Measurements from ENCODE around the gene TMEM273.

The TMEM273 gene

GRCh38 chr10:49158404-49158803, 29.8 kb downstream of the TMEM273 start:
- Histone ChIP-seq H3K36me3 (ENCODE audit: control insufficient read depth in 1 of 2, insufficient read depth in 2 of 2, low read length in 2 of 2) (peaks cover 0 to 3% of the 10 kb centered on the region in 2 donors), H3K4me3 (ENCODE audit: low read depth in 1 of 2, low read length in 2 of 2) (no peak overlapping the region)

GRCh38 chr10:49157229-49157628, 31.0 kb downstream of the TMEM273 start:
- no peaks in the 10 kb centered on the region for H3K36me3 ChIP-seq (ENCODE audit: control insufficient read depth in 1 of 2, insufficient read depth in 2 of 2, low read length in 2 of 2)
- no peak overlapping the region for H3K27ac ChIP-seq (ENCODE audit: low read depth, low read length)
- no peaks in the 10 kb centered on the region for H3K9me3 ChIP-seq (ENCODE audit: control insufficient read depth in 1 of 2, low read length in 2 of 2)
- H3K4me3 ChIP-seq (ENCODE audit: low read depth in 1 of 2, low read length in 2 of 2): no peak overlapping the region
- no peak overlapping the region for H3K9ac ChIP-seq (ENCODE audit: low read depth in 1 of 2, low read length in 2 of 2)
- H3K4me1 ChIP-seq (ENCODE audit: control insufficient read depth in 1 of 2, insufficient read depth in 2 of 2, low read length in 2 of 2): no peaks in the 10 kb centered on the region
- no peaks in the 10 kb centered on the region for H3K27me3 ChIP-seq (ENCODE audit: control insufficient read depth in 1 of 2, insufficient read depth in 2 of 2, low read length in 2 of 2)

More at GRCh38 chr10:49158404-49158803, 29.8 kb downstream of the TMEM273 start:
- H3K9ac ChIP-seq (ENCODE audit: low read depth in 1 of 2, low read length in 2 of 2): no peak overlapping the region
- no peaks in the 10 kb centered on the region for H3K27me3 ChIP-seq (ENCODE audit: control insufficient read depth in 1 of 2, insufficient read depth in 2 of 2, low read length in 2 of 2)
- no peaks in the 10 kb centered on the region for H3K4me1 ChIP-seq (ENCODE audit: control insufficient read depth in 1 of 2, insufficient read depth in 2 of 2, low read length in 2 of 2)
- H3K27ac ChIP-seq (ENCODE audit: low read depth, low read length): no peak overlapping the region
- no peaks in the 10 kb centered on the region for H3K9me3 ChIP-seq (ENCODE audit: control insufficient read depth in 1 of 2, low read length in 2 of 2)

GRCh38 chr10:49154641-49155040, 33.5 kb downstream of the TMEM273 start:
- H3K27me3 ChIP-seq (ENCODE audit: control insufficient read depth in 1 of 2, insufficient read depth in 2 of 2, low read length in 2 of 2): no peaks in the 10 kb centered on the region
- no peaks in the 10 kb centered on the region for H3K4me1 ChIP-seq (ENCODE audit: control insufficient read depth in 1 of 2, insufficient read depth in 2 of 2, low read length in 2 of 2)
- H3K9me3 ChIP-seq (ENCODE audit: control insufficient read depth in 1 of 2, low read length in 2 of 2): no peaks in the 10 kb centered on the region
- H3K27ac ChIP-seq (ENCODE audit: low read depth, low read length): no peak overlapping the region
- H3K36me3 ChIP-seq (ENCODE audit: control insufficient read depth in 1 of 2, insufficient read depth in 2 of 2, low read length in 2 of 2): no peaks in the 10 kb centered on the region
- no peak overlapping the region for H3K4me3 ChIP-seq (ENCODE audit: low read depth in 1 of 2, low read length in 2 of 2)
- no peak overlapping the region for H3K9ac ChIP-seq (ENCODE audit: low read depth in 1 of 2, low read length in 2 of 2)

GRCh38 chr10:49153971-49154370, 34.2 kb downstream of the TMEM273 start:
- Histone ChIP-seq H3K27ac (ENCODE audit: low read depth, low read length) (no peak overlapping the region), H3K9me3 (ENCODE audit: control insufficient read depth in 1 of 2, low read length in 2 of 2) (no peaks in the 10 kb centered on the region), H3K4me3 (ENCODE audit: low read depth in 1 of 2, low read length in 2 of 2) (no peak overlapping the region), H3K4me1 (ENCODE audit: control insufficient read depth in 1 of 2, insufficient read depth in 2 of 2, low read length in 2 of 2) (no peaks in the 10 kb centered on the region), H3K9ac (ENCODE audit: low read depth in 1 of 2, low read length in 2 of 2) (no peak overlapping the region), H3K27me3 (ENCODE audit: control insufficient read depth in 1 of 2, insufficient read depth in 2 of 2, low read length in 2 of 2) (no peaks in the 10 kb centered on the region), H3K36me3 (ENCODE audit: control insufficient read depth in 1 of 2, insufficient read depth in 2 of 2, low read length in 2 of 2) (no peaks in the 10 kb centered on the region)

GRCh38 chr10:49153115-49153514, 35.1 kb downstream of the TMEM273 start:
- Histone ChIP-seq H3K27me3 (ENCODE audit: control insufficient read depth in 1 of 2, insufficient read depth in 2 of 2, low read length in 2 of 2) (no peaks in the 10 kb centered on the region), H3K36me3 (ENCODE audit: control insufficient read depth in 1 of 2, insufficient read depth in 2 of 2, low read length in 2 of 2) (no peaks in the 10 kb centered on the region), H3K4me1 (ENCODE audit: control insufficient read depth in 1 of 2, insufficient read depth in 2 of 2, low read length in 2 of 2) (no peaks in the 10 kb centered on the region), H3K27ac (ENCODE audit: low read depth, low read length) (no peak overlapping the region), H3K9ac (ENCODE audit: low read depth in 1 of 2, low read length in 2 of 2) (no peak overlapping the region), H3K4me3 (ENCODE audit: low read depth in 1 of 2, low read length in 2 of 2) (no peak overlapping the region), H3K9me3 (ENCODE audit: control insufficient read depth in 1 of 2, low read length in 2 of 2) (no peaks in the 10 kb centered on the region)

- no peak overlapping the region for H3K9ac ChIP-seq (ENCODE audit: low read depth in 1 of 2, low read length in 2 of 2)
Observed at GRCh38 chr10:49152663-49153062, 35.5 kb downstream of the TMEM273 start.

GRCh38 chr10:49152037-49152436, 36.2 kb downstream of the TMEM273 start:
- Histone ChIP-seq H3K4me1 (ENCODE audit: control insufficient read depth in 1 of 2, insufficient read depth in 2 of 2, low read length in 2 of 2) (no peaks in the 10 kb centered on the region), H3K9ac (ENCODE audit: low read depth in 1 of 2, low read length in 2 of 2) (no peak overlapping the region), H3K27ac (ENCODE audit: low read depth, low read length) (no peak overlapping the region), H3K27me3 (ENCODE audit: control insufficient read depth in 1 of 2, insufficient read depth in 2 of 2, low read length in 2 of 2) (no peaks in the 10 kb centered on the region), H3K36me3 (ENCODE audit: control insufficient read depth in 1 of 2, insufficient read depth in 2 of 2, low read length in 2 of 2) (no peaks in the 10 kb centered on the region), H3K4me3 (ENCODE audit: low read depth in 1 of 2, low read length in 2 of 2) (no peak overlapping the region), H3K9me3 (ENCODE audit: control insufficient read depth in 1 of 2, low read length in 2 of 2) (no peaks in the 10 kb centered on the region)

More at GRCh38 chr10:49152663-49153062, 35.5 kb downstream of the TMEM273 start:
- no peak overlapping the region for H3K4me3 ChIP-seq (ENCODE audit: low read depth in 1 of 2, low read length in 2 of 2)
- no peaks in the 10 kb centered on the region for H3K27me3 ChIP-seq (ENCODE audit: control insufficient read depth in 1 of 2, insufficient read depth in 2 of 2, low read length in 2 of 2)
- no peaks in the 10 kb centered on the region for H3K9me3 ChIP-seq (ENCODE audit: control insufficient read depth in 1 of 2, low read length in 2 of 2)
- H3K27ac ChIP-seq (ENCODE audit: low read depth, low read length): no peak overlapping the region
- no peaks in the 10 kb centered on the region for H3K36me3 ChIP-seq (ENCODE audit: control insufficient read depth in 1 of 2, insufficient read depth in 2 of 2, low read length in 2 of 2)
- H3K4me1 ChIP-seq (ENCODE audit: control insufficient read depth in 1 of 2, insufficient read depth in 2 of 2, low read length in 2 of 2): no peaks in the 10 kb centered on the region

- Histone ChIP-seq H3K9ac (ENCODE audit: low read depth in 1 of 2, low read length in 2 of 2) (no peak overlapping the region), H3K4me3 (ENCODE audit: low read depth in 1 of 2, low read length in 2 of 2) (no peak overlapping the region), H3K27me3 (ENCODE audit: control insufficient read depth in 1 of 2, insufficient read depth in 2 of 2, low read length in 2 of 2) (no peaks in the 10 kb centered on the region), H3K27ac (ENCODE audit: low read depth, low read length) (no peak overlapping the region), H3K9me3 (ENCODE audit: control insufficient read depth in 1 of 2, low read length in 2 of 2) (no peaks in the 10 kb centered on the region), H3K36me3 (ENCODE audit: control insufficient read depth in 1 of 2, insufficient read depth in 2 of 2, low read length in 2 of 2) (no peaks in the 10 kb centered on the region), H3K4me1 (ENCODE audit: control insufficient read depth in 1 of 2, insufficient read depth in 2 of 2, low read length in 2 of 2) (no peaks in the 10 kb centered on the region)
Observed at GRCh38 chr10:49151481-49151880, 36.7 kb downstream of the TMEM273 start.

GRCh38 chr10:49151025-49151445, 37.2 kb downstream of the TMEM273 start:
- Histone ChIP-seq H3K9me3 (ENCODE audit: control insufficient read depth in 1 of 2, low read length in 2 of 2) (no peaks in the 10 kb centered on the region), H3K9ac (ENCODE audit: low read depth in 1 of 2, low read length in 2 of 2) (no peak overlapping the region), H3K4me3 (ENCODE audit: low read depth in 1 of 2, low read length in 2 of 2) (no peak overlapping the region), H3K27ac (ENCODE audit: low read depth, low read length) (no peak overlapping the region), H3K4me1 (ENCODE audit: control insufficient read depth in 1 of 2, insufficient read depth in 2 of 2, low read length in 2 of 2) (no peaks in the 10 kb centered on the region), H3K27me3 (ENCODE audit: control insufficient read depth in 1 of 2, insufficient read depth in 2 of 2, low read length in 2 of 2) (no peaks in the 10 kb centered on the region), H3K36me3 (ENCODE audit: control insufficient read depth in 1 of 2, insufficient read depth in 2 of 2, low read length in 2 of 2) (no peaks in the 10 kb centered on the region)

GRCh38 chr10:49150426-49150825, 37.8 kb downstream of the TMEM273 start:
- Histone ChIP-seq H3K9me3 (ENCODE audit: control insufficient read depth in 1 of 2, low read length in 2 of 2) (no peaks in the 10 kb centered on the region), H3K9ac (ENCODE audit: low read depth in 1 of 2, low read length in 2 of 2) (no peak overlapping the region), H3K4me3 (ENCODE audit: low read depth in 1 of 2, low read length in 2 of 2) (no peak overlapping the region), H3K27ac (ENCODE audit: low read depth, low read length) (no peak overlapping the region), H3K27me3 (ENCODE audit: control insufficient read depth in 1 of 2, insufficient read depth in 2 of 2, low read length in 2 of 2) (no peaks in the 10 kb centered on the region), H3K4me1 (ENCODE audit: control insufficient read depth in 1 of 2, insufficient read depth in 2 of 2, low read length in 2 of 2) (no peaks in the 10 kb centered on the region), H3K36me3 (ENCODE audit: control insufficient read depth in 1 of 2, insufficient read depth in 2 of 2, low read length in 2 of 2) (no peaks in the 10 kb centered on the region)

GRCh38 chr10:49149881-49150280, 38.3 kb downstream of the TMEM273 start:
- Histone ChIP-seq H3K9me3 (ENCODE audit: control insufficient read depth in 1 of 2, low read length in 2 of 2) (no peaks in the 10 kb centered on the region), H3K4me1 (ENCODE audit: control insufficient read depth in 1 of 2, insufficient read depth in 2 of 2, low read length in 2 of 2) (no peaks in the 10 kb centered on the region), H3K27ac (ENCODE audit: low read depth, low read length) (no peak overlapping the region), H3K27me3 (ENCODE audit: control insufficient read depth in 1 of 2, insufficient read depth in 2 of 2, low read length in 2 of 2) (no peaks in the 10 kb centered on the region), H3K36me3 (ENCODE audit: control insufficient read depth in 1 of 2, insufficient read depth in 2 of 2, low read length in 2 of 2) (no peaks in the 10 kb centered on the region), H3K4me3 (ENCODE audit: low read depth in 1 of 2, low read length in 2 of 2) (no peak overlapping the region), H3K9ac (ENCODE audit: low read depth in 1 of 2, low read length in 2 of 2) (no peak overlapping the region)
